HepG2 (cell line): Measurements from ENCODE around the gene ASH1L.

Source experiments
- MEF2D ChIP-seq: sonication (generic); formaldehyde crosslinking; IDR thresholded peaks from 2 replicates; pipeline ENCODE4 v1.5.1; 2020; ENCODE audit warnings: mild to moderate bottlenecking, missing genetic modification reagents
- PHF20 ChIP-seq: sonication (generic); formaldehyde crosslinking; IDR thresholded peaks from 2 replicates; pipeline ENCODE4 v1.5.0; 2020; ENCODE audit warnings: mild to moderate bottlenecking, missing genetic modification reagents
- SMAD3 ChIP-seq: sonication (generic); formaldehyde crosslinking; IDR thresholded peaks from 2 replicates; pipeline ENCODE4 v1.4.0; 2020; ENCODE audit warnings: missing genetic modification reagents
- THYN1 ChIP-seq: sonication (generic); formaldehyde crosslinking; IDR thresholded peaks from 2 replicates; pipeline ENCODE4 v1.8.1; 2023; ENCODE audit warnings: low read depth, mild to moderate bottlenecking, moderate library complexity, missing genetic modification reagents, borderline replicate concordance
- ZIK1 ChIP-seq: sonication (generic); formaldehyde crosslinking; IDR thresholded peaks from 2 replicates; pipeline ENCODE4 v1.5.0; 2020; ENCODE audit warnings: mild to moderate bottlenecking, low read depth, missing genetic modification reagents, borderline replicate concordance
- ZKSCAN1 ChIP-seq: fragments of 150-350 bp; IDR thresholded peaks from 2 replicates; pipeline ENCODE4 v1.6.1; 2014; ENCODE audit warnings: low read length
- ZMYM2 ChIP-seq: sonication (generic); formaldehyde crosslinking; IDR thresholded peaks from 2 replicates; pipeline ENCODE4 v1.8.0; 2022; ENCODE audit warnings: mild to moderate bottlenecking, missing genetic modification reagents
- ZNF430 ChIP-seq: sonication (generic); formaldehyde crosslinking; IDR thresholded peaks from 2 replicates; pipeline ENCODE4 v1.9.0; 2021; ENCODE audit warnings: mild to moderate bottlenecking, missing genetic modification reagents
- ZNF557 ChIP-seq: sonication (generic); formaldehyde crosslinking; IDR thresholded peaks from 2 replicates; pipeline ENCODE4 v1.4.0; 2020; ENCODE audit warnings: missing genetic modification reagents
- ZNF878 ChIP-seq: sonication (generic); formaldehyde crosslinking; IDR thresholded peaks from 2 replicates; pipeline ENCODE4 v1.8.1; 2023; ENCODE audit warnings: mild to moderate bottlenecking, missing genetic modification reagents, moderate library complexity
- TF ChIP-seq, protein P1 (sequence below): sonication (generic); formaldehyde crosslinking; IDR thresholded peaks from 2 replicates; pipeline ENCODE4 v1.4.0; 2020; ENCODE audit warnings: missing genetic modification reagents, borderline replicate concordance
- TF ChIP-seq, protein P2 (sequence below): sonication (generic); formaldehyde crosslinking; IDR thresholded peaks from 2 replicates; pipeline ENCODE4 v1.5.0; 2020; ENCODE audit warnings: mild to moderate bottlenecking, missing genetic modification reagents, moderate library complexity

DNA sequence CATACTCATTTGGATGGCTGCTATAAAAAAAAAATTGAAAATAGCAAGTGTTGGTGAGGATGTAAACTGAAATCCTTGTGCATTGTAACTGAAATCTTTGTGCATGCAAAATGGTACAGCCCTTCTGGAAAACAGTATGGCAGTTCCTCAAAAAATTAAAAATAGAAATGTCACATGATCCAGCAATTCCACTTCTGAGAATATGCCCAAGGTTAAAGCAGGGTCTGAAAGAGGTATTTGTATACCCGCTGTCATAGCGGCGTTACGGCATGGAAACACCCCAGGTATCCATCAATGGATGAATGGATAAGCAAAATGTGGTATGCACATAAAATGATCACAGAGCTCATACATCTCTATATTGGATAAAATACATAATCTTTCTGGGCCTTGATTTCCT is 125.2 kb downstream of the ASH1L start:
- TF ChIP-seq ZMYM2 (no peak), PHF20 (CRISPR knock-in tag) (no peak), MEF2D (CRISPR knock-in tag) (no peak), THYN1 (CRISPR knock-in tag) (no peak), ZNF430 (CRISPR knock-in tag) (no peak), ZNF557 (CRISPR knock-in tag) (no peak), ZIK1 (CRISPR knock-in tag) (no peak), ZNF878 (CRISPR knock-in tag) (no peak), ZKSCAN1 (no peak), SMAD3 (no peak)
- TF ChIP-seq, protein P1, sequence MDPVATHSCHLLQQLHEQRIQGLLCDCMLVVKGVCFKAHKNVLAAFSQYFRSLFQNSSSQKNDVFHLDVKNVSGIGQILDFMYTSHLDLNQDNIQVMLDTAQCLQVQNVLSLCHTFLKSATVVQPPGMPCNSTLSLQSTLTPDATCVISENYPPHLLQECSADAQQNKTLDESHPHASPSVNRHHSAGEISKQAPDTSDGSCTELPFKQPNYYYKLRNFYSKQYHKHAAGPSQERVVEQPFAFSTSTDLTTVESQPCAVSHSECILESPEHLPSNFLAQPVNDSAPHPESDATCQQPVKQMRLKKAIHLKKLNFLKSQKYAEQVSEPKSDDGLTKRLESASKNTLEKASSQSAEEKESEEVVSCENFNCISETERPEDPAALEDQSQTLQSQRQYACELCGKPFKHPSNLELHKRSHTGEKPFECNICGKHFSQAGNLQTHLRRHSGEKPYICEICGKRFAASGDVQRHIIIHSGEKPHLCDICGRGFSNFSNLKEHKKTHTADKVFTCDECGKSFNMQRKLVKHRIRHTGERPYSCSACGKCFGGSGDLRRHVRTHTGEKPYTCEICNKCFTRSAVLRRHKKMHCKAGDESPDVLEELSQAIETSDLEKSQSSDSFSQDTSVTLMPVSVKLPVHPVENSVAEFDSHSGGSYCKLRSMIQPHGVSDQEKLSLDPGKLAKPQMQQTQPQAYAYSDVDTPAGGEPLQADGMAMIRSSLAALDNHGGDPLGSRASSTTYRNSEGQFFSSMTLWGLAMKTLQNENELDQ (CRISPR knock-in tag): no peak
- TF ChIP-seq, protein P2, sequence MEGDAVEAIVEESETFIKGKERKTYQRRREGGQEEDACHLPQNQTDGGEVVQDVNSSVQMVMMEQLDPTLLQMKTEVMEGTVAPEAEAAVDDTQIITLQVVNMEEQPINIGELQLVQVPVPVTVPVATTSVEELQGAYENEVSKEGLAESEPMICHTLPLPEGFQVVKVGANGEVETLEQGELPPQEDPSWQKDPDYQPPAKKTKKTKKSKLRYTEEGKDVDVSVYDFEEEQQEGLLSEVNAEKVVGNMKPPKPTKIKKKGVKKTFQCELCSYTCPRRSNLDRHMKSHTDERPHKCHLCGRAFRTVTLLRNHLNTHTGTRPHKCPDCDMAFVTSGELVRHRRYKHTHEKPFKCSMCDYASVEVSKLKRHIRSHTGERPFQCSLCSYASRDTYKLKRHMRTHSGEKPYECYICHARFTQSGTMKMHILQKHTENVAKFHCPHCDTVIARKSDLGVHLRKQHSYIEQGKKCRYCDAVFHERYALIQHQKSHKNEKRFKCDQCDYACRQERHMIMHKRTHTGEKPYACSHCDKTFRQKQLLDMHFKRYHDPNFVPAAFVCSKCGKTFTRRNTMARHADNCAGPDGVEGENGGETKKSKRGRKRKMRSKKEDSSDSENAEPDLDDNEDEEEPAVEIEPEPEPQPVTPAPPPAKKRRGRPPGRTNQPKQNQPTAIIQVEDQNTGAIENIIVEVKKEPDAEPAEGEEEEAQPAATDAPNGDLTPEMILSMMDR (CRISPR knock-in tag): no peak
